HEK293T (cell line): ENCODE data around the gene TLX2.
A peak's percentile ranks its signal among the peaks of the same experiment; 100 is the strongest.

Source experiments
- CTCF ChIA-PET: fragments of 350-600 bp; formaldehyde crosslinking; extraction: SDS; loops from one replicate; lab custom pipeline; 2021; ENCODE audit warnings: antibody characterized with exemption, inconsistent platforms; lab: Yijun Ruan, JAX
- POLR2A ChIA-PET: fragments of 350-600 bp; formaldehyde crosslinking; extraction: SDS; loops from one replicate; lab custom pipeline; 2020; ENCODE audit warnings: antibody characterized with exemption, inconsistent platforms; lab: Yijun Ruan, JAX
- DNase-seq: peaks from one replicate; pipeline ENCODE4 v3.0.0; 2012; ENCODE audit warnings: mixed read lengths; ENCODE audit errors: extremely low spot score
- ARNT ChIP-seq: fragments of 450-650 bp; IDR thresholded peaks from 2 replicates; pipeline ENCODE4 v1.6.1; 2017; ENCODE audit warnings: mild to moderate bottlenecking
- BHLHE40 ChIP-seq: fragments of 450-650 bp; IDR thresholded peaks from 2 replicates; pipeline ENCODE4 v1.6.1; 2016; ENCODE audit warnings: mild to moderate bottlenecking, moderate library complexity, borderline replicate concordance
- CTBP1 ChIP-seq: fragments of 450-650 bp; IDR thresholded peaks from 2 replicates; pipeline ENCODE4 v1.6.1; 2016; ENCODE audit warnings: borderline replicate concordance
- ELF4 ChIP-seq: fragments of 450-650 bp; IDR thresholded peaks from 2 replicates; pipeline ENCODE4 v1.6.1; 2017; ENCODE audit warnings: antibody characterized with exemption
- FOXA1 ChIP-seq: fragments of 450-650 bp; IDR thresholded peaks from 2 replicates; pipeline ENCODE4 v1.6.1; 2016; ENCODE audit warnings: mild to moderate bottlenecking
- FOXM1 ChIP-seq: fragments of 450-650 bp; IDR thresholded peaks from 2 replicates; pipeline ENCODE4 v1.6.1; 2017; ENCODE audit warnings: mild to moderate bottlenecking, borderline replicate concordance
- HDGF ChIP-seq: fragments of 450-650 bp; IDR thresholded peaks from 2 replicates; pipeline ENCODE4 v1.6.1; 2017; ENCODE audit warnings: antibody characterized with exemption, borderline replicate concordance
- L3MBTL2 ChIP-seq: fragments of 450-650 bp; conservative IDR thresholded peaks from 2 replicates; pipeline ENCODE4 v1.6.1; 2016; ENCODE audit warnings: mild to moderate bottlenecking
- LEF1 ChIP-seq: fragments of 450-650 bp; IDR thresholded peaks from 2 replicates; pipeline ENCODE4 v1.6.1; 2017; ENCODE audit warnings: mild to moderate bottlenecking, borderline replicate concordance
- NFRKB ChIP-seq: fragments of 450-650 bp; IDR thresholded peaks from 2 replicates; pipeline ENCODE4 v1.6.1; 2016; ENCODE audit warnings: mild to moderate bottlenecking, moderate library complexity
- PKNOX1 ChIP-seq: fragments of 450-650 bp; IDR thresholded peaks from 2 replicates; pipeline ENCODE4 v1.6.1; 2016
- SP1 ChIP-seq: fragments of 450-650 bp; IDR thresholded peaks from 2 replicates; pipeline ENCODE4 v1.6.1; 2017
- SUZ12 ChIP-seq: fragments of 450-650 bp; IDR thresholded peaks from 2 replicates; pipeline ENCODE4 v1.6.1; 2016; ENCODE audit warnings: mild to moderate bottlenecking
- TARDBP ChIP-seq: fragments of 450-650 bp; IDR thresholded peaks from 2 replicates; pipeline ENCODE4 v1.6.1; 2016
- ZNF384 ChIP-seq: fragments of 450-650 bp; IDR thresholded peaks from 2 replicates; pipeline ENCODE4 v1.6.1; 2016

TLX2 gene

GRCh38 chr2:74551942-74552913 is 38.0 kb downstream of the TLX2 start:
- CTCF ChIA-PET = interaction anchor here (0.6 kb wide), 1 partner anchor 65 kb away, joined by 5 read pairs; no protein-coding TSS in a partner anchor
- POLR2A ChIA-PET = interaction anchor here (2.3 kb wide), 1 partner anchor 18 kb away, joined by 5 read pairs; no protein-coding TSS in a partner anchor
- no peak for TF ChIP-seq ELF4
- no peak for TF ChIP-seq CTBP1
- no peak for TF ChIP-seq FOXM1
- TF ChIP-seq ZNF384 = no peak
- TF ChIP-seq FOXA1 = no peak
- TF ChIP-seq HDGF = no peak
- no peak for TF ChIP-seq TARDBP
- no peak for TF ChIP-seq SP1
- TF ChIP-seq SUZ12 = no peak
- TF ChIP-seq PKNOX1 = no peak
- no peak for TF ChIP-seq NFRKB
- DNase-seq = no peak

GRCh38 chr2:74552914-74553811 is 38.9 kb downstream of the TLX2 start:
- POLR2A ChIA-PET = interaction anchor here (0.9 to 1.6 kb wide), 5 partner anchors 15 to 95 kb away, joined by 3 to 6 read pairs (median 3); partner anchors contain the start of genes AUP1, HTRA2 and WBP1
- TF ChIP-seq HDGF = 0 out of 2 replicates have a peak, but pooled peaks have one; percentile 46
- no peak for TF ChIP-seq L3MBTL2
- peak; percentile 30 for DNase-seq
- CTCF ChIA-PET = no interaction called here

GRCh38 chr2:74553892-74554819 is 39.9 kb downstream of the TLX2 start, which contains the start of the genes DOK1 and LOXL3:
DOK1 (plus strand) TSS chr2:74554720; CDS start chr2:74554755, 35 bp downstream.
LOXL3 (minus strand) TSS chr2:74553942; CDS start chr2:74552634, 1,308 bp downstream.
- TF ChIP-seq FOXM1 (peak; percentile 21; the same call in 1 of the 2 replicates), SUZ12 (no peak), TARDBP (peak; percentile 89; the same call in 1 of the 2 replicates), LEF1 (no peak; the same call in 1 of the 2 replicates), ARNT (no peak)
- POLR2A ChIA-PET = interaction anchor here (0.9 to 1.6 kb wide), 5 partner anchors 14 to 96 kb away, joined by 3 to 6 read pairs (median 3); partner anchors contain the start of genes AUP1, HTRA2 and WBP1
- peak; percentile 79 for DNase-seq
- CTCF ChIA-PET = no interaction called here

- ChIA-PET CTCF (no interaction called here), POLR2A (interaction anchor here (1.2 kb wide), 1 partner anchor 48 kb away, joined by 4 read pairs; no protein-coding TSS in a partner anchor)
- TF ChIP-seq PKNOX1 (no peak), L3MBTL2 (no peak), FOXA1 (no peak), TARDBP (no peak), BHLHE40 (no peak)
- DNase-seq = no peak
These were observed 40.7 kb downstream of the TLX2 start for GRCh38 chr2:74554820-74555531.

GRCh38 chr2:74555610-74556103 is 41.4 kb downstream of the TLX2 start:
- no peak for DNase-seq
- TF ChIP-seq TARDBP (no peak), LEF1 (no peak)
- ChIA-PET CTCF (no interaction called here), POLR2A (interaction anchor here (1.2 kb wide), 1 partner anchor 49 kb away, joined by 4 read pairs; no protein-coding TSS in a partner anchor)
